ENCODE results near the gene GPN1.
"Not testable (repeated sequence)": the region's sequence is repeated elsewhere in the genome, so short reads cannot be mapped to it uniquely, and the experiment has no call there.

Gene GPN1

DNA sequence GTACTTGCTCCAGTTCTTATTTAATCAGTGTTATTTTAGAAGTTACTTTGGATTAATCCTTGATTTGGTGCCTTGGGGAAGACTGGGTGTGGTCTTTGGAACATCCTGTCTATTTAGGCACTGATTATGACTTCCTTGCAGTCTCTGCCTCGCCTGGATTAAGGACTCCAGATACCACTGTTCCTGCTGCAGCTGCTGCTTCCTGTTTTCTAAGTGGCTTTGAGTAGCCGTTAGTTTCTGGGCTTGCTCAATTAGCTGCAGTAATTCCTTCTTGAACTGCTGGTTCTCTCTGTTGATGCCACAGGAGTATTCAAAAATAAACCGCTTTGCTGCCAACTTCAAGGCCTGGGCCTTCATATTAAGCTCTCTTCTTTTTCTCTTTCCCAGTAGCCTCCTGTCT, 1.9 kb upstream of the GPN1 start:
- DNase-seq (ENCODE audit: low read depth in 2 of 3, low spot score in 2 of 3) = not testable (repeated sequence)

DNA sequence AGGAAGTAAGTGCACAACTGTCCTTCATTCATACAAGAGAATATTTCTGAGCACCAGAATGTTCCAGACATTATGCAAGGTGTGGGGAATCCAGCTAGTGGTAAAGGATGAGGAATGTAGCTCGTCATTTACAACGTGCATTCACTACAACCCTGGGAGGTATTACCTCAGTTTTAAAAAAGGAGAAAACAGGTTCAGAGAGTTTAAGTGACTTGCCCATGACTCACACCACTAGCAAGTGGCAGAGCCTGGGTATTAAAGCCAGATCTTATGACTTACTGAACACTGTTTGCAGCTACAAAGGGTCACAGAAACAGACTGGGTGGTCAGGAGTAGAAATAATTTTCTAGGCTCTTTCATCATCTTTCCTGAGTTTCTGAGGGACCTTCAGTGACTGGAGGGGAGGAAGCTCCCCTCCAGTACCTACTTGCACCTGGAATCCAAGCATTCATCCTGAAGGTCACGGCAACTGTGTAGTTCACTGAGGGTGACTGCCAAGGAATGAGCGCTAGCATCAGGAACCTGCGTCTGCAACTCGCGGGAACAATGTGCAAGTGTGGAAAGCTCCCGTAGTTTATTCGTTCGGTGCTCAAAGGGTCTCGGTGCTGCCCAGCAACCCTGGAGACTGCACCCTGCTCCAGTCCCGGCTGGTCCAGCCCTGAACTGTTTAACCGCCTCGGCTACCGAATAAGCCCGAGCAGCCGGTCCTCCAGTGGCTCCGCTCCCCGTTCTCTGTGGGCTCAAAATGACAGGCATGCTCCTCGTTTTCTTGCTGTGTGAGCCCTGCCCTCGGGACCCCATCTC, 685 bp upstream of the GPN1 start:
- DNase-seq (ENCODE audit: low read depth in 2 of 3, low spot score in 2 of 3) = no peak

DNA sequence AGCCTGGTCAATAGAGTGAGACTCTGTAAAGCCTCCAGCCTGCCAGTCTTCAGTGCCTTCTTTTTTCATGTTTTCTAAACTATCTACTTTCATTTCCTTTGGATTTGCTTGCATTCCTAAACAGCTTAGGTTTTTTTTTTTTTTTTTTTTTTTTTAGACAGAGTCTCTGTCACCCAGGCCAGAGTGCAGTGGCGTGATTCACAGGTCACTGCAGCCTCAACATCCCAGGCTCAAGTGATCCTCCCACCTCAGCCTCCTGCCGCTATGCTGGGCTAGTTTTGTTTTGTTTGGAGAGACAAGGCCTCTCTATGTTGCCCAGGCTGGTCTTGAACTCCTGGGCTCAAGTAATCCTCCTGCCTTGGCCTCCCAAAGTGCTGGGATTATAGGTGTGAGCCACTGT, 1.4 kb downstream of the GPN1 start:
- not testable (repeated sequence) for DNase-seq (ENCODE audit: low read depth in 2 of 3, low spot score in 2 of 3)

DNA sequence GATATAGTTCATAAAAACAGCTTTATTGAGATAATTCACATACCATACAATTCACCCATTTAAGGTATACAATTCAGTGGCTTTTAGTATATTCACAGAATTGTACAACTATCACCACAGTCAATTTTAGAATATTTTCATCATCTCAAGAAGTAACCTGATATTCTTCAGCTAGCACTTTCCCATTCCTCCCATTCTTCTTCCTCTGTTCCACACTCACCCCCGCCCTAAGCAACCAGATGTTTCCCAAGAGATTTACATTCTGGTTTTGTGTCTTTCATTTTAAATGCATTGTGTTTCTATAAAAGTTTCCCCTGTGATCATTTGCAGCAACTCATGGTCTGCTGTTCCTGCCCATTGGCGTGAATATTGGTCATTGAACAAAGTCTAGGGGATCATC, 5.4 kb downstream of the GPN1 start:
- DNase-seq (ENCODE audit: low read depth in 2 of 3, low spot score in 2 of 3) = no peak

DNA sequence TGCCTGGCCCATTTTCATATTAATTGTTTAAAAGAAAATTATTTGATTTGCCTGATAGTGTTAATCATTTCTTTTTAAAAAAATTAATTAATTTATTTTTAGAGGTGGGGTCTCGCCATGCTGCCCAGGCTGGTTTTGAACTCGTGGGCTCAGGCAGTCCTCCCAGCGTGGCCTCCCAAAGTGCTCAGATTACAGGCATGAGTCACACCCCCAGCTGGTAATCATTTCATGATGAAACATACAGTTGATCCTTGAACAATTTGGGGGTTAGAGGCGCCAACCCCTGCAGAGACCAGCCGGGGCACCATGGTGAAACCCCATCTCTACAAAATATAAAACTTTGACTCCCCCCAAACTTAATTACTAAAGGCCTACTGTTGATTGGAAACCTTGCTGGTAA, 7.9 kb downstream of the GPN1 start:
- no peak for DNase-seq (ENCODE audit: low read depth in 2 of 3, low spot score in 2 of 3)

DNA sequence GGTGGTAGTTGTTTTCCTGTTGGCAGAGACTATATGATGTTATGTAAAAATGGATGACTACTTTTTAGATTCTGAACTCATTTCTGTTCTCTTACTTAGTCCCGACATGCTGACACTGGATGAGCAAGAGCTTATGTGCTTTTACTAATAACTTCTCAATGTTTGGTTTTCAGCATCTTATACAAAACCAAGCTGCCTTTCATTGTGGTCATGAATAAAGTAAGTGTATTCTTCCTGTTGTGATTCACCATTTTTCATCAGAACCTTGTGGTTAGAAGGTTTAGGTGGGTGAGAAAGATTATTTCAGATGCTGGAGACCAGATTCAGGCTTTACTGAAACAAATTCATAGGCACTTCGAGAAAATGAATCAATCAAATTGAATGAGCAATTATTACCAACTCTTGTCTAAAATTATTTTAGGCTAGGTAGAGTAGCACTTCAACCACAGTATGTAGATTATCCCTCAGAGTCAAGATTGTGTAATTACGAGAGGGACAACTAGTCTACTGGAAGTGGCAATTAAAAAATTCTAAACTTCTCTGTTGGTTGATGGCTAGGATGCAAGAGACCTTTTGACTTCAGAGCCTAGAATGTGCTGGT, 9.3 kb downstream of the GPN1 start:
- no peak for DNase-seq (ENCODE audit: low read depth in 2 of 3, low spot score in 2 of 3)

DNA sequence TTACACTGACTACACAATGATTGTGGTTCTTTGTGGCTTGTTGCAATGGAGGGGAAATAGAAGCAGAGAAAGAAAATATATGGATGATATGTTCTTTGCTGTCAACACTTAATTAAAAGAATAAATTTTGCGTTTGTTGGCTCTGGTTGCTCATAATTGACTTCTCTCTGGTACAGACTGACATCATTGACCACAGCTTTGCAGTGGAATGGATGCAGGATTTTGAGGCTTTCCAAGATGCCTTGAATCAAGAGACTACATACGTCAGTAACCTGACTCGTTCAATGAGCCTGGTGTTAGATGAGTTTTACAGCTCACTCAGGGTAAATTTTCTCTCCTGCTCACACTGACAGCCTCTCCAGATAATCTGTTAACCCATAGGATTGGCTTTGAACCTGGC, 9.9 kb downstream of the GPN1 start:
- no peak for DNase-seq (ENCODE audit: low read depth in 2 of 3, low spot score in 2 of 3)

DNA sequence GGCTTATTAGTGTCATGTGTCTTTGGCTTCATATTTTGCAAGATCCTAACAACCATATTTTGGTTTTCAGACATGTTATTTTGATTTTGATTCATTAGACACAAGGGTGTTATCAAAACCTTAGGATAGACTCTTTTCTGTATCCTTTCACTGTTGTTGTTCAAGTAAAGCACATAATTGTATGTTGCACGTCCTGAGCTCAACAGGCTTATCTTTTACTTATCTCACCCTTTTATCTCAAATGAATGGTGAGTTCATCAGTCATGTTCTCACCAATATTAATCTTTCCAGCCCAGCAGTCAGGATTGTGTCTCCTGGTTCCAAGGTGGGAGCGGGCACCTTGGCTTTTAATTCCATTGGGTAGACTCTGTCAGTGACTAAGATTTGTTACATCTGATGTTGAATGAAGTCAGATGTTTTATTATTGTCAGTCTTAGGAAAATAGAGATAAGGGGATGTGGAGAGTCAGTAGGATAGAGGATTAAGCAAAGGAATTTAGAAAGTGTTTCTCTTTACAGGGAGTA, 11.9 kb downstream of the GPN1 start:
- no peak for DNase-seq (ENCODE audit: low read depth in 2 of 3, low spot score in 2 of 3)

DNA sequence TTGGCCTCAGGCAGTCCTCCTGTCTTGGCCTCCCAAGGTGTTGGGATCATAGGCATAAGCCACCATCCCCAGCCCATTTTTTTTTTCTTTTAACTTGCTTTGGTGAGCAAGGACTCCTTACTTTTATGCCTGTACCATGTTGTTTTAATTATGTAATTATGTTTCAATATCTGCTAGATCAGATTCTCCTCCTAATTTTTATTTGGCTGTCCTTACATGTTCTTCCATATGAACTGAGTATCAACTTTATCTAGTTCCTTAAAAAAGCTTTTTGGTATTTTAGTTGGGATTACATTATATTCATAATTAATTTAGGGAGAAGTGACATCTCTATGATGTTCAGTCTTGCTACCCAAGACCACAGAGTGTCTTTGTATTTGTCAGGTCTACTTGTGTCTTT, 16.3 kb downstream of the GPN1 start:
- no peak for DNase-seq (ENCODE audit: low read depth in 2 of 3, low spot score in 2 of 3)

DNA sequence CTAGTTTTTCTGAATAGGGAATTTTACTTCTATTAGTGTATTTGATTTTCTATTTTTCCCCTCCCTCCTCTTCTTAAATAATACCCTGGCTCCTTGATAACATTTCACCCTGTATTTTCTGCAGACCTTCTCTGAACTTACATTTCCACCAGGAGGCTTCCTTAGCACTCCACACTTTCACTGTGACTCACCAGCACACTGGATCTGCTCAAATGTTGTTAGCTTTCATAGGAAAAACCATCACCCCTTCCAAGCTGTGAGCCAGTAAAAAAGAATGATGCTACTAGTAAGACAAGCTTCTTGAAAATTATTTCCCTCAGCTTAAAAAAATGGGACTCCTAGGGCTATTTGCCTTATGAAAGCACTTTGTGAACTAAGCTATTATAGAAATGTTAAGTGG, 18.4 kb downstream of the GPN1 start:
- no peak for DNase-seq (ENCODE audit: low read depth in 2 of 3, low spot score in 2 of 3)

DNA sequence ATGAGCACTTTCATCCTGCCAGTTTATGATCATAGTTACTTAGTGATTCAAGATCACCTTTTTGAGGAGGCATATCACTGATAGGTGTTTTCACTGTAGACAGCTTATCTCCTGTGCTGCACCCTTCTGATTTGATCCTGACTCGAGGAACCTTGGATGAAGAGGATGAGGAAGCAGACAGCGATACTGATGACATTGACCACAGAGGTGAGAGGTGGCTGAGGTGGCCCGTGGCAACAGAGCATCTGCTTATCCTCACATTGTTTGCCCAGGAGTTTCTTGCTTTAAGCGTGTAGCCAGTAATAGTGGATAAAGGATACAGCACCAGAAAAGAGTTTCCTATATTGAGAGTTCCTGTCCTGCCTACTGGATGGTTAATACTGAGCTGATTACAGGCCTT, 18.9 kb downstream of the GPN1 start:
- no peak for DNase-seq (ENCODE audit: low read depth in 2 of 3, low spot score in 2 of 3)

DNA sequence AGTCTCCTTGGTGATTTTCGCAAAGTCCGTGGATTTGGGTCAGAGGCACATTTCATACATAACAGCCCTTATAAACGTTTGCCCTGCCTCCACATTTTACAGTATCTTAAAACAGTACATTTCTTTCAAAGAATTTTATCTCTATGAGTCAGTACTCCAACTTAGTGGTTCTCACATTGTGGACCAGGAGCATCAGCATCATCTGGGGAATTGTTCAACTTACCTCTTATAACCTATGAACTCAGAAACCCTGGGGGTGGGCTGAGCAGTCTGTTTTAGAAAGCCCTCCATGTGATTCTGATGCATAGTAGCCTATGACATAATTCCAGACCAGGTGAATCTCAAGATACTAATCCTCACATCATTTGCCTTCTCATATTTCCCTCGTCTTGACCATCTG, 22.2 kb downstream of the GPN1 start:
- DNase-seq (ENCODE audit: low read depth in 2 of 3, low spot score in 2 of 3) = no peak

DNA sequence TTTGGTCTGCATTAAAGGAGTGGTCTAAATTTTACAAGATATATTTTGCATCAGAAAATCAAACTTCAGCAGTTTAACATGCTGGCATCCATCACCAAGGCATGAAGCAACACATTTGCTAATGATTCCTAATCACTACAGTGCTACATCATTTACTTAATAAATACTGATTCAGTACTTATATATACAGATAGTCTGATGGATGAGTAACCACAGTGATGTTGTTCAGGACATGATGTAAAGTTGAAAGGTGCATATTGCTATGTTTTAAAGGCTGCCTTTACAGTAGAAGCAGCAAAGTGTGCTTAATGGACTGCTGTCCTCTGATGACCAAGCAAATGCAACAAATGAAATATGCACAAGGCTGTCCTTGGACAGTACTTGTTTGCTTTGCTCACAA, 23.5 kb downstream of the GPN1 start:
- no peak for DNase-seq (ENCODE audit: low read depth in 2 of 3, low spot score in 2 of 3)

DNA sequence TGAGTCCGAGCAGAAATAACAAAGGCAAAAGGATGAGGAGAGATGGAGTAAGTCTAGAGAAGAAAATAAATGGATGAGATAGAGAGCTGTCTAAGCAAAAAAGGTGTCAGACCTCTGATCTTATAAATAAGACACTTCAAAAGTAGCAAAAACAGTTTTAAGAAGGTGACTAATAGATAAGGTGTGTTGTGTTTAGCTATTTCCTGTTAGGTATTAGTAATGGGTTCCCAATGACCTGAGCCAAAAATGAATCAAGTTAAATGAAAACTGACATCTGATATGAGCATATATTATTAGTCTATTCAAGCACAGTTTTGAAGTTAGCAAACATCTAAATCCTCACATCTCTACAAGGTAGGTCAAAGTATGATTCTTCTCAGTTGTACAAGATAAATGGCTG, 23.9 kb downstream of the GPN1 start:
- DNase-seq (ENCODE audit: low read depth in 2 of 3, low spot score in 2 of 3) = no peak

DNA sequence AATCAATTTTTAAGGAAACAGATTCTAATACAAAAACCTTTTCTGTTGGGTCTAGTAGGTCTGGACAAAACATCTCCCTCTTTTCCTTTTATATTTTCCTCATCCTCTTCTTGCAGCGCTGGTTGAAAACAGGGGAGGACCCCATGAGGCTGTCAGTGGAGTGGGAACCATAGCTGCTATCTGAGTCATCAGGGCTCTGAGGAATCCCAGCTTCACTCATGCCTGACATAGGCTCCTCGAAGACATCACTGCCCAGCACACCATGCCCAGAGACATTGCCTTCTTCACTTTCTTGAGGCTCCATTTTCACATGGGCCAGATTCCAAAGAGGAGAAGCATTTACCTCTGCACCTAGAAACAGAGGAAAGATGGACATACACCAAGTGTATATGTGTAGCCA, 24.5 kb downstream of the GPN1 start:
- no peak for DNase-seq (ENCODE audit: low read depth in 2 of 3, low spot score in 2 of 3)

DNA sequence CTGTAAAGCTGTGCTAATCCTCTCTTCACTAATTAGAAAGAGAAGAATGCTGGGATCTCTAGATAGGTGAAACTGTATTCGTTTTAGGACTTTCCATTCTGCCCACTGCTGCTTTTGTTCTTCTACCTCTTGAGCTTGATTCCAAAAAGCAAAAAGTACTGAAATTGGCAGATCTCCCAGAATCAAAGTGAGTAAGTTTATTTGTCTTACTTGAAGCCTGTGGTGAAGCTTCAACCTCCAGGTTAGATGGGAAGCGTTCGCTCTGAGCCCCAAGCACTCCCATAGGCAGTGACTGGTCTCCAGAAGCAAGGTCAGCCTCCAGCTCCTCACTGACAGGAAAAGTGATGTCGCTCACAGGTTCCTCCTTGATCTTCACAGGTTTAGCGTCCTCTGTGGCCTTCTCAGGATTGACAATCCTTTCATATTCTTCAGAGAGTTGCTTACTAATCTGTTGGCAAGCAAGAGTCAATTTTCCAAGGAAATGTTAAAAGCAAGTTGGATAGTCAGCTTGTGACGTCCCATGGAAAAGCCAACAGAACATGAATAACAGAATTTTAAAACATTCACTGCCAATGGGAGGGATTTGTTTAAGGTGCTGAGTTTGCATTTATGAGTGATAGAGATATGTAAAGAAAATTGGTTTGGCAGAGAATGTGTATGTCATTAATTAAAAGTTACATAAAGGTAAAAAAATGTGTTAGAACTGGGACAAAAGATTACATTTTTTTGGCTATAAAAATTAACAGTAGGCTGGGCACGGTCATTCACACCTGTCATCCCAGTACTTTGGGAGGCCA, 26.5 kb downstream of the GPN1 start:
- no peak for DNase-seq (ENCODE audit: low read depth in 2 of 3, low spot score in 2 of 3)

DNA sequence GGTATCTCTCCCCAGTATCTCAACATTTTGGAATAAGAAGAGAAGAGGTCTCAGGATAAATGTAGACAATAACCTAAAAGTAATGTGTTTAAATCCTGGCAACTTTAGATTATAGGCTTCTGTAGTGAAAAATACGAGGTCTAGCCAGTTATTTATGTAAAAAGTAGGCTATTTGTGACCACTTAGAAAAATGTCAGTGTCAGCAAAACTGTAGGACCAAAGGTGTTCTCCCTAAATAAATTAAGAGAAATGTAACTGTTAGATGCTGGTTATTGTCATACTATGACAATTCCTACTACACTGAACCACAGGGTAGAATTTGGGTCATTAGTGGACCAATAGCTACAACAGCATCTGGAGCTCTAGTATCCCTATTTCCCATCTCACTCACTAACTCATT, 32.5 kb downstream of the GPN1 start:
- no peak for DNase-seq (ENCODE audit: low read depth in 2 of 3, low spot score in 2 of 3)

DNA sequence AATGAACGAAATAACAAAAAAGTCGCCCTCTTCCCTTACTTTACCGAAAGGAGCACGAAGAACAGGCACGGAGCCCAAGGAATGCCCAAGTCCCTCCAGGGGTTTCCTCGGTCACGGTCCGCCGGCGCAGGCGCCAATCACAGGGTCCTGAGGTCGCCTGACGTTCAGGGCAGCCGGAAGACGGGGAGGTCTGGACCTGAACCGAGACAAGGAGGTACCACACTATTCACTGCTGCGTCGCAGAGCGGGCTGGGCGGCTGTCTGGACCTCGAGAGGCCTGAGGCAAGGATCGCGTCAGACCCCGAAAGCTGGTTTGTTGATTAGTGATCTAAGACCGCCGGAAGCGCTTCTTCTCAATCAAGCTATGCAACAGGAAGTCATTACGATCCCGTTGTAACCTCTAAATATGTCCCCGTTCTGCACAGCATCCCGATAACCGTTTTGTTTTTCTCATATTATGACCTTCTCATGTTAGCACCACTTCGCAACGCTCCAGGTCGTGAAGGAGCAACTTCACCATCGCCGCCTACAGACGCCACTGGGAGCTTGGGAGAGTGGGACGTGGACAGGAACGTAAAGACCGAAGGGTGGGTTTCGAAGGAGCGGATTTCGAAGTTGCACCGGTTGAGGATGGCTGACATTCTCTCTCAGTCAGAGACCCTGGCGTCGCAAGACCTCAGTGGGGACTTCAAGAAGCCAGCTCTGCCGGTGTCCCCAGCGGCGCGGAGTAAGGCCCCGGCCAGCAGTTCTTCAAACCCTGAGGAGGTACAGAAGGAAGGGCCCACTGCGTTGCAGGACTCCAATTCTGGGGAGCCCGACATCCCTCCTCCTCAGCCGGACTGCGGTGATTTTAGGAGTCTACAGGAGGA, 34.7 kb downstream of the GPN1 start, which contains the start of the genes SLC4A1AP and SUPT7L:
TSS of gene SLC4A1AP (plus strand) at position 605 of the 869 bp plus-strand sequence. CDS start at position 631, 26 bp downstream.
TSS of gene SUPT7L (minus strand) at position 330 of the 869 bp plus-strand sequence. CDS start 1,422 bp downstream, outside the sequence.
- peak; percentile 42 to 74 (median 62) for DNase-seq (ENCODE audit: low read depth in 2 of 3, low spot score in 2 of 3)

DNA sequence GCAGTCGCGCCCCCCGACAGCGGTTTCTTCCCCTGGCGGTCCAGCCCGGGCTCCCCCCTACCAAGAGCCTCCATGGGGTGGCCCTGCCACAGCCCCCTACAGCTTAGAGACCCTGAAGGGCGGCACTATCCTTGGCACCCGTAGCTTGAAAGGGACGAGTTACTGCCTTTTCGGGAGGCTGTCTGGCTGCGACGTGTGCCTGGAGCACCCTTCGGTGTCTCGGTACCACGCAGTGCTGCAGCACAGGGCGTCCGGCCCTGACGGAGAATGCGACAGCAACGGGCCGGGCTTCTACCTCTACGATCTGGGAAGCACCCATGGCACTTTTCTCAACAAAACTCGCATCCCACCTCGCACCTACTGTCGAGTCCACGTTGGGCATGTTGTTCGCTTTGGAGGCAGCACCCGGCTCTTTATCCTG, 35.3 kb downstream of the GPN1 start:
- no peak for DNase-seq (ENCODE audit: low read depth in 2 of 3, low spot score in 2 of 3)

DNA sequence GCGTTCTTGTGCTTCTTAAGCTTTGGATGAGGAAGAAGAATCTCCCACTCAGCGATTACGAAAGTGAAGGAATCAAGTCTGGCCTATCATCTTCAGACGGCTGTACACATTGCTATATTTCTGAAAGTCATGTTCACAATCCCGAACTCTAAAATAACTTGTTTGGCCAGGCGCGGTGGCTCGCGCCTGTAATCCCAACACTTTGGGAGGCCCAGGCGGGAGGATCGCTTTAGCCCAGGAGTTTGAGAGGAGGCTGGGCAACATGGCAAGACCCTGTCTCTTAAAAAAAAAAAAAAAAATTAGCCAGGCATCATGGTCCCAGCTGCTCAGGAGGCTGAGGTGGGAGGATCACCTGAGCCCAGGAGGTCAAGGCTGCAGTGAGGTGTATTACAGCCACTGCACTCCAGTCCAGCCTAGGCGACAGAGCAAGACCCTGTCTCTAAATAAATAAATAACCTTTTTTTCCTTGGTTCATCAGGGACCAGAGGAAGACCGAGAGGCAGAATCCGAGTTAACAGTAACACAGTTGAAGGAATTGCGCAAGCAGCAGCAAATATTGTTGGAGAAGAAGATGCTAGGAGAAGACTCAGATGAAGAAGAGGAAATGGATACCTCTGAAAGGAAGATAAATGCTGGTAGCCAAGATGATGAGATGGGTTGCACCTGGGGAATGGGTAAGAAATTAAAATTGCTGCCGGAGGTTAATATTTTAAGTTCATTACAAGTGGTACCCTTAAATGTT, 35.9 kb downstream of the GPN1 start:
- no peak for DNase-seq (ENCODE audit: low read depth in 2 of 3, low spot score in 2 of 3)
